Right lobe of liver (tissue), 6 donors: Measurements from ENCODE around the gene BPIFB2. TPM values are rescaled to one million over a fixed set of nuclear protein-coding genes. Genes with fewer than 3 reads are reported as not detected.
"Not testable (repeated sequence)": the region's sequence is repeated elsewhere in the genome, so short reads cannot be mapped to it uniquely, and the experiment has no call there.

Experiments used
- ATAC-seq, 4 donors: fragments of 200-7000 bp; cut with Tn5 transposase; one replicate each; pipeline ENCODE4 v1.9.1; 2020; ENCODE audit warnings: mild to moderate bottlenecking in 4 of 4, moderate library complexity in 4 of 4
- DNase-seq, 3 donors: peaks; one replicate each; pipeline ENCODE4 v3.0.0-alpha.2; 2020
- H3K27ac ChIP-seq, 3 donors: fragments of 200-600 bp; one replicate each; pipeline ENCODE4 v1.8.0; 2022
- H3K27me3 ChIP-seq, 2 donors: fragments of 200-600 bp; one replicate each; pipeline ENCODE4 v1.8.0; 2022
- H3K36me3 ChIP-seq, 4 donors: fragments of 200-600 bp; sonication (generic) in 1 of 4; one replicate each; pipeline versions ENCODE4 v1.5.1 to v1.8.0; 2017 to 2022; ENCODE audit warnings: control low read depth in 1 of 4
- H3K4me1 ChIP-seq, 4 donors: fragments of 200-600 bp; sonication (generic) in 1 of 4; one replicate each; pipeline versions ENCODE4 v1.5.1 to v1.8.0; 2017 to 2022; ENCODE audit warnings: control low read depth in 1 of 4
- H3K4me3 ChIP-seq, 3 donors: fragments of 200-600 bp; one replicate each; pipeline ENCODE4 v1.8.0; 2022
- H3K9me3 ChIP-seq, 4 donors: fragments of 200-600 bp; sonication (generic) in 1 of 4; one replicate each; pipeline versions ENCODE4 v1.5.1 to v1.8.0; 2017 to 2022; ENCODE audit warnings: control low read depth in 1 of 4
- POLR2A ChIP-seq: fragments of 450-650 bp; IDR thresholded peaks from one replicate; pipeline ENCODE4 v1.6.1; 2017; ENCODE audit warnings: antibody characterized with exemption, mild to moderate bottlenecking
- WGBS: methylation state at CpG from one replicate; pipeline ENCODE4 v1.1.6; 2018; ENCODE audit warnings: low coverage, low lambda C conversion rate; ENCODE audit not compliant: insufficient coverage; ENCODE audit errors: missing lambda C conversion rate; 5-methylcytosine and 5-hydroxymethylcytosine counted together
- intact Hi-C, 2 donors: fragments of 100-400 bp; cut with DNase I; formaldehyde crosslinking; loops; one replicate each; pipeline versions ENCODE4 v1.11.2 to v1.14.1; 2022
- total RNA-seq, 6 experiments: library from RNA; depleted of rRNA in 2 of 6; stranded (reverse); fragments of >200 nt in 2 of 6; fragmentation: NEBNext Ultra II Directional in 3 of 6; extraction: Animal tissue kit (Norgen Biotek cat#: 25700) in 3 of 6; gene quantifications; one replicate each; pipeline versions ENCODE4 v1.1.0 to v1.2.4, GENCODE V29; 2016 to 2023
- TF ChIP-seq, protein P1 (sequence below), 4 donors: fragments of 200-600 bp in 3 of 4; fragments of 450-650 bp in 1 of 4; IDR thresholded peaks; one replicate each; pipeline versions ENCODE4 v1.5.1 to v1.8.0; 2016 to 2022; ENCODE audit warnings: antibody characterized with exemption in 4 of 4, mild to moderate bottlenecking in 2 of 4
- donor health status: DM: no; HTN: yes; CAD: no.
- donor health status: DM: no; HTN: no; CAD: no.
- donor health status: DM: no; HTN: no; CAD: no.
- donor health status: DM: no; HTN: yes; CAD: no.
- donor health status: DM: no; HTN: yes; CAD: no.

BPIFB2 gene
- total RNA-seq, 6 experiments from 2014 or later, result 0.12 TPM; not detected in 5

GRCh38 chr20:33042983-33043730 is 35.7 kb downstream of the BPIFB2 start:
- WGBS, result 100% methylated on average over 1 of the region's 2 CpGs

DNA sequence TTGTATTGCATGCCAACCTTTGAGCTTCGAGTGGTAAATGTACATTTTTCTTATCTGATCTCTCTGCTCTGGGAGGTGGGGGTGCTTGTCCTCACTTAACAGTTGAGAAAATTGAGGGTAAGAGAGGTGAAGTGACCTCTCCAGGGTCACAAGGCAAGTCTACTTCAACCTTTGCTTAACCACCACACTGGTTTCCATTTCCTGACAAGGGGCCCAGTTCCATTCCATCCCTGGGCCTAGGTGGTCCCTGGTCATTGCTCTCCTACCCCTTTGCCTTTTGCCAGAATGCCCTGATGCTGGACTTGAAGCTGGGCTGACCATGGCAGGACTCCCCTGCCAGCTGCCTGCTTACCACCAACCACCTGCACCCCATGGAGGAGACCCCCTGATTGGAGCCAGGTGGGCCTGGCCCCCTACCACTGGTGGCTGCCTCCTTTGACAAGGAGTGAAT is 36.3 kb downstream of the BPIFB2 start:
- WGBS, result 11% methylated on average over 1 of the region's 1 CpG
- Histone ChIP-seq H3K27ac (no peak overlapping the region), H3K4me3 (no peak overlapping the region), H3K4me1 (no peaks in the 10 kb centered on the region), H3K36me3 (no peaks in the 10 kb centered on the region), H3K27me3 (no peaks in the 10 kb centered on the region), H3K9me3 (no peaks in the 10 kb centered on the region)
- intact Hi-C loops, result no loop called here
- DNase-seq (no peak), ATAC-seq (no peak)
- TF ChIP-seq, protein P1, sequence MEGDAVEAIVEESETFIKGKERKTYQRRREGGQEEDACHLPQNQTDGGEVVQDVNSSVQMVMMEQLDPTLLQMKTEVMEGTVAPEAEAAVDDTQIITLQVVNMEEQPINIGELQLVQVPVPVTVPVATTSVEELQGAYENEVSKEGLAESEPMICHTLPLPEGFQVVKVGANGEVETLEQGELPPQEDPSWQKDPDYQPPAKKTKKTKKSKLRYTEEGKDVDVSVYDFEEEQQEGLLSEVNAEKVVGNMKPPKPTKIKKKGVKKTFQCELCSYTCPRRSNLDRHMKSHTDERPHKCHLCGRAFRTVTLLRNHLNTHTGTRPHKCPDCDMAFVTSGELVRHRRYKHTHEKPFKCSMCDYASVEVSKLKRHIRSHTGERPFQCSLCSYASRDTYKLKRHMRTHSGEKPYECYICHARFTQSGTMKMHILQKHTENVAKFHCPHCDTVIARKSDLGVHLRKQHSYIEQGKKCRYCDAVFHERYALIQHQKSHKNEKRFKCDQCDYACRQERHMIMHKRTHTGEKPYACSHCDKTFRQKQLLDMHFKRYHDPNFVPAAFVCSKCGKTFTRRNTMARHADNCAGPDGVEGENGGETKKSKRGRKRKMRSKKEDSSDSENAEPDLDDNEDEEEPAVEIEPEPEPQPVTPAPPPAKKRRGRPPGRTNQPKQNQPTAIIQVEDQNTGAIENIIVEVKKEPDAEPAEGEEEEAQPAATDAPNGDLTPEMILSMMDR (IDR thresholded peaks at IDR 0.05), result no peak
- TF ChIP-seq POLR2A, result no peak

More at GRCh38 chr20:33042983-33043730, 35.7 kb downstream of the BPIFB2 start:
- H3K27me3 ChIP-seq, result no peaks in the 10 kb centered on the region
- H3K27ac ChIP-seq, result no peak overlapping the region
- no peaks in the 10 kb centered on the region for H3K36me3 ChIP-seq
- ATAC-seq (no peak), DNase-seq (no peak)
- TF ChIP-seq, protein P1 (IDR thresholded peaks at IDR 0.05), result no peak
- no peak for TF ChIP-seq POLR2A
- intact Hi-C loops, result no loop called here
- no peaks in the 10 kb centered on the region for H3K9me3 ChIP-seq
- H3K4me3 ChIP-seq, result no peak overlapping the region
- no peaks in the 10 kb centered on the region for H3K4me1 ChIP-seq

- H3K4me1 ChIP-seq, ATAC-seq, H3K27me3 ChIP-seq, H3K27ac ChIP-seq, H3K36me3 ChIP-seq, H3K4me3 ChIP-seq, intact Hi-C loops, H3K9me3 ChIP-seq, DNase-seq: not testable (repeated sequence)
- 72% methylated on average over 13 of the region's 15 CpGs for WGBS
These were observed 37.7 kb downstream of the BPIFB2 start for GRCh38 chr20:33045129-33045721.

DNA sequence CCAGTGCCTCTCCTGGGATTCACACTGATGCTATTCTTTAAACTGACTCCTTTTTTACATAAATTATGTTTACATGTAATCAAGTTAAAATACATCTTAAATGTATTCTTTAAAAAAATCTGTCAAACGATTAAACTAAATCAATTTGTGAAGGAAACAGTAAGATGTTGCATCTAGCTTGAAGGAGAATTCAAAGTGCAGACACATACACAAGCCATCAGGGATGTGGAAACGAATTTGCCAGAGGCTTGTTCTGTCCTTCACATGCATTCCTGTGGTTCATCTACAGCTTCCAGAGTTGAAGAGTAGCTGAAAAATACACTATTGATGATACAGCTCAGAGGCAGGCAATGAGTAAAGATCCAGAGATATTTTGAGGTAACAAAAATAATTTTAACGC is 38.9 kb downstream of the BPIFB2 start:
- intact Hi-C loops, result no loop called here
- TF ChIP-seq, protein P1 (IDR thresholded peaks at IDR 0.05), result no peak
- TF ChIP-seq POLR2A, result no peak
- 56% methylated on average over 3 of the region's 3 CpGs for WGBS

GRCh38 chr20:33051333-33051732 is 43.8 kb downstream of the BPIFB2 start:
- 63% methylated on average over 4 of the region's 4 CpGs for WGBS
- DNase-seq (no peak), ATAC-seq (no peak)
- no peaks in the 10 kb centered on the region for H3K27me3 ChIP-seq
- H3K9me3 ChIP-seq, result no peaks in the 10 kb centered on the region
- H3K4me3 ChIP-seq, result no peak overlapping the region
- H3K4me1 ChIP-seq, result no peaks in the 10 kb centered on the region
- no peak for TF ChIP-seq POLR2A
- TF ChIP-seq, protein P1 (IDR thresholded peaks at IDR 0.05), result no peak
- no peak overlapping the region for H3K27ac ChIP-seq
- intact Hi-C loops, result no loop called here
- no peaks in the 10 kb centered on the region for H3K36me3 ChIP-seq

More for the DNA sequence above, 38.9 kb downstream of the BPIFB2 start:
- Histone ChIP-seq H3K9me3 (no peaks in the 10 kb centered on the region), H3K27ac (no peak overlapping the region), H3K4me3 (no peak overlapping the region), H3K36me3 (no peaks in the 10 kb centered on the region), H3K4me1 (no peaks in the 10 kb centered on the region), H3K27me3 (no peaks in the 10 kb centered on the region)
- ATAC-seq, result no peak
- DNase-seq, result no peak
